CD14-positive monocyte (primary cell): ENCODE results near the gene CRISPLD2. TPM values are rescaled to one million over a fixed set of nuclear protein-coding genes. Genes with fewer than 3 reads are reported as not detected.

Source experiments
- DNase-seq, 3 donors: peaks; one replicate each; pipeline ENCODE4 v3.0.0-alpha.2; 2011 to 2022
- H2AFZ ChIP-seq: 2 replicates; pipeline ENCODE4 v1.6.0; 2012; ENCODE audit warnings: mild to moderate bottlenecking, low read depth, low read length, inconsistent platforms; ENCODE audit not compliant: insufficient read depth, poor library complexity, severe bottlenecking
- H3K27ac ChIP-seq, 2 donors: 1 replicate in 1 of 2; 2 replicates in 1 of 2; pipeline ENCODE4 v1.5.1; 2012 to 2013; ENCODE audit warnings: low read length in 2 of 2, control low read depth in 1 of 2, inconsistent platforms in 1 of 2, low read depth in 1 of 2, mild to moderate bottlenecking in 1 of 2
- H3K27me3 ChIP-seq, 2 donors: one replicate each; pipeline versions ENCODE4 v1.6.0 to v1.6.1; 2011 to 2013; ENCODE audit warnings: low read length in 2 of 2; ENCODE audit not compliant: control insufficient read depth in 2 of 2, insufficient read depth in 2 of 2
- H3K36me3 ChIP-seq, 2 donors: replicated peaks in 1 of 2; 1 replicate in 1 of 2; 2 replicates in 1 of 2; pipeline versions ENCODE4 v1.5.1 to v1.6.1; 2012 to 2013; ENCODE audit warnings: low read length in 2 of 2, control low read depth in 1 of 2, inconsistent platforms in 1 of 2, mild to moderate bottlenecking in 1 of 2; ENCODE audit not compliant: insufficient read depth in 2 of 2, control insufficient read depth in 1 of 2
- H3K4me1 ChIP-seq, 2 donors: 1 replicate in 1 of 2; 2 replicates in 1 of 2; pipeline versions ENCODE4 v1.5.1 to v1.6.1; 2012 to 2013; ENCODE audit warnings: low read length in 2 of 2, control low read depth in 1 of 2, inconsistent platforms in 1 of 2, mild to moderate bottlenecking in 1 of 2, moderate library complexity in 1 of 2; ENCODE audit not compliant: insufficient read depth in 2 of 2, control insufficient read depth in 1 of 2
- H3K4me2 ChIP-seq: replicated peaks from 2 replicates; pipeline ENCODE3; 2012; ENCODE audit warnings: low read length, moderate library complexity, mild to moderate bottlenecking; ENCODE audit not compliant: poor library complexity, severe bottlenecking; ENCODE audit errors: extremely low read depth
- H3K4me3 ChIP-seq, 3 experiments: fragments of 200-600 bp in 1 of 3; sonication (generic) in 1 of 3; replicated peaks in 1 of 3; 1 replicate in 2 of 3; 2 replicates in 1 of 3; pipeline ENCODE4 v1.5.1; 2011 to 2013; ENCODE audit warnings: low read length in 3 of 3, mild to moderate bottlenecking in 3 of 3, control low read depth in 2 of 3, low read depth in 2 of 3, inconsistent platforms in 1 of 3, moderate library complexity in 1 of 3
- H3K79me2 ChIP-seq: 2 replicates; pipeline ENCODE4 v1.6.0; 2012; ENCODE audit warnings: mild to moderate bottlenecking, control low read depth, inconsistent platforms, low read length, moderate library complexity; ENCODE audit not compliant: insufficient read depth
- H3K9ac ChIP-seq: 2 replicates; pipeline ENCODE4 v1.6.0; 2017; ENCODE audit warnings: low read length, mild to moderate bottlenecking; ENCODE audit not compliant: insufficient read depth, poor library complexity, severe bottlenecking
- H3K9me3 ChIP-seq, 2 donors: replicated peaks in 1 of 2; 1 replicate in 1 of 2; 2 replicates in 1 of 2; pipeline versions ENCODE4 v1.5.1 to v1.6.1; 2012 to 2013; ENCODE audit warnings: low read length in 2 of 2, control low read depth in 1 of 2; ENCODE audit not compliant: control insufficient read depth in 1 of 2, insufficient read depth in 1 of 2
- H4K20me1 ChIP-seq: 2 replicates; pipeline ENCODE4 v1.6.0; 2012; ENCODE audit warnings: mild to moderate bottlenecking, low read length, control low read depth, moderate library complexity; ENCODE audit not compliant: insufficient read depth
- H3K27ac Mint-ChIP-seq, 7 donors: one replicate each; pipeline ENCODE4 v1.8.0; 2020; ENCODE audit warnings: mild to moderate bottlenecking in 7 of 7, mixed read lengths in 7 of 7, moderate library complexity in 6 of 7, inconsistent platforms in 2 of 7
- H3K27me3 Mint-ChIP-seq, 3 donors: one replicate each; pipeline ENCODE4 v1.8.0; 2021 to 2022; ENCODE audit warnings: low read depth in 3 of 3, mild to moderate bottlenecking in 3 of 3, mixed read lengths in 3 of 3, moderate library complexity in 3 of 3, inconsistent platforms in 1 of 3
- H3K36me3 Mint-ChIP-seq, 2 donors: one replicate each; pipeline ENCODE4 v1.8.0; 2020; ENCODE audit warnings: mixed read lengths in 2 of 2, inconsistent platforms in 1 of 2, mild to moderate bottlenecking in 1 of 2
- H3K4me1 Mint-ChIP-seq: one replicate; pipeline ENCODE4 v1.8.0; 2020; ENCODE audit warnings: mild to moderate bottlenecking, mixed read lengths
- H3K4me3 Mint-ChIP-seq, 2 donors: one replicate each; pipeline ENCODE4 v1.8.0; 2020; ENCODE audit warnings: mild to moderate bottlenecking in 2 of 2, mixed read lengths in 2 of 2, moderate library complexity in 1 of 2
- H3K9me3 Mint-ChIP-seq, 7 donors: one replicate each; pipeline ENCODE4 v1.8.0; 2020 to 2022; ENCODE audit warnings: mixed read lengths in 7 of 7, mild to moderate bottlenecking in 6 of 7, moderate library complexity in 6 of 7, inconsistent platforms in 2 of 7
- CTCF ChIP-seq: fragments of 200-600 bp; IDR thresholded peaks from one replicate; pipeline ENCODE4 v1.8.0; 2022; ENCODE audit warnings: antibody characterized with exemption, mild to moderate bottlenecking
- WGBS: methylation state at CpG from one replicate; pipeline ENCODE4 v1.1.5; 2013; ENCODE audit warnings: missing lambda C conversion rate; ENCODE audit not compliant: insufficient coverage; 5-methylcytosine and 5-hydroxymethylcytosine counted together
- intact Hi-C, 2 donors: fragments of 100-400 bp; cut with micrococcal nuclease; formaldehyde crosslinking; loops; one replicate each; pipeline versions ENCODE4 v1.15.0 to v1.15.1; 2023
- polyA plus RNA-seq, 3 donors: library from polyadenylated mRNA; depleted of rRNA in 1 of 3; unstranded in 2 of 3; stranded (reverse) in 1 of 3; fragments of 300-500 nt in 2 of 3; fragments of >200 nt in 1 of 3; fragmentation: Illumina TruSeq in 2 of 3; gene quantifications; 1 replicate in 2 of 3; 2 replicates in 1 of 3; pipeline ENCODE4 v1.2.3, GENCODE V29; 2012 to 2021

CRISPLD2 gene
- polyA plus RNA-seq, 3 donors = 40.7 to 90.4 (median 69.0) TPM

GRCh38 chr16:84907575-84907974 lies 87.8 kb downstream of the CRISPLD2 start:
- Histone ChIP-seq H3K4me2 (peak overlapping the region; percentile 2), H3K27me3 (no peaks in the 10 kb centered on the region), H3K79me2 (no peaks in the 10 kb centered on the region), H3K36me3 (peaks cover 0 to 26% of the 10 kb centered on the region in 2 donors), H3K4me1 (peaks cover 66 to 67% of the 10 kb centered on the region in 2 donors), H3K27ac (peak overlapping the region; percentile 31 to 50), H4K20me1 (no peaks in the 10 kb centered on the region), H3K9me3 (no peaks in the 10 kb centered on the region), H2AFZ (no peak overlapping the region), H3K9ac (no peak overlapping the region), H3K4me3 (peak overlapping the region in 1 of 3 experiments; percentile 2)
- H3K9me3 Mint-ChIP-seq = peaks cover 0 to 2% (median 0%) of the 10 kb centered on the region in 7 donors
- peaks cover 66% of the 10 kb centered on the region for H3K4me1 Mint-ChIP-seq
- intact Hi-C loops = no loop called here
- peaks cover 26 to 51% of the 10 kb centered on the region in 2 donors for H3K36me3 Mint-ChIP-seq
- peak overlapping the region in 1 of 2 donors; percentile 50 for H3K4me3 Mint-ChIP-seq
- DNase-seq = peak; percentile 15 to 75 (median 66)
- TF ChIP-seq CTCF = no peak
- peak overlapping the region; percentile 72 to 80 (median 76) for H3K27ac Mint-ChIP-seq
- H3K27me3 Mint-ChIP-seq = peaks cover 2 to 9% (median 4%) of the 10 kb centered on the region in 3 donors
- 3% methylated on average over 6 of the region's 12 CpGs for WGBS

GRCh38 chr16:84909476-84910085 lies 89.8 kb downstream of the CRISPLD2 start:
- Histone ChIP-seq H3K9me3 (no peaks in the 10 kb centered on the region), H3K79me2 (no peaks in the 10 kb centered on the region), H3K4me2 (peak overlapping the region; percentile 11), H3K36me3 (peaks cover 0 to 10% of the 10 kb centered on the region in 2 donors), H3K27me3 (no peaks in the 10 kb centered on the region), H3K4me1 (peaks cover 80 to 85% of the 10 kb centered on the region in 2 donors), H3K27ac (peak overlapping the region; percentile 87 to 89), H4K20me1 (no peaks in the 10 kb centered on the region), H3K9ac (no peak overlapping the region), H2AFZ (no peak overlapping the region), H3K4me3 (peak overlapping the region in 1 of 3 experiments; percentile 53)
- DNase-seq = no peak
- TF ChIP-seq CTCF = no peak
- H3K27me3 Mint-ChIP-seq = peaks cover 0 to 4% (median 3%) of the 10 kb centered on the region in 3 donors
- H3K4me3 Mint-ChIP-seq = no peak overlapping the region
- peaks cover 0 to 2% (median 0%) of the 10 kb centered on the region in 7 donors for H3K9me3 Mint-ChIP-seq
- intact Hi-C loops = loop anchor here in 1 of 2 donors (2.0 kb wide), 1 partner anchor 15 kb away; no protein-coding TSS in a partner anchor
- H3K36me3 Mint-ChIP-seq = peaks cover 16 to 34% of the 10 kb centered on the region in 2 donors
- H3K4me1 Mint-ChIP-seq = peaks cover 81% of the 10 kb centered on the region
- H3K27ac Mint-ChIP-seq = peak overlapping the region; percentile 96 to 99 (median 98)
- WGBS = 80% methylated on average over 6 of the region's 9 CpGs
